IPS-18a (cell line): ENCODE results near the gene IVD.

Experiments used
- H3K27ac ChIP-seq: one replicate; pipeline ENCODE4 v1.5.1; 2013; ENCODE audit warnings: low read length
- H3K27me3 ChIP-seq: one replicate; pipeline ENCODE4 v1.6.1; 2013; ENCODE audit warnings: mild to moderate bottlenecking, low read length; ENCODE audit not compliant: control insufficient read depth, insufficient read depth
- H3K36me3 ChIP-seq: one replicate; pipeline ENCODE4 v1.6.1; 2013; ENCODE audit warnings: low read depth, low read length; ENCODE audit not compliant: control insufficient read depth
- H3K4me1 ChIP-seq: one replicate; pipeline ENCODE4 v1.6.1; 2013; ENCODE audit warnings: low read depth, low read length; ENCODE audit not compliant: control insufficient read depth
- H3K4me3 ChIP-seq: one replicate; pipeline ENCODE4 v1.5.1; 2013; ENCODE audit warnings: low read length
- H3K9ac ChIP-seq: one replicate; pipeline ENCODE4 v1.6.1; 2013; ENCODE audit warnings: mild to moderate bottlenecking, low read length, moderate library complexity
- H3K9me3 ChIP-seq: one replicate; pipeline ENCODE4 v1.6.1; 2013; ENCODE audit warnings: low read depth, low read length; ENCODE audit not compliant: control insufficient read depth

IVD gene

GRCh38 chr15:40420793-40421192, 15.2 kb downstream of the IVD start:
- no peaks in the 10 kb centered on the region for H3K9me3 ChIP-seq
- peaks cover 6% of the 10 kb centered on the region for H3K4me1 ChIP-seq
- H3K4me3 ChIP-seq: no peak overlapping the region
- H3K27ac ChIP-seq: no peak overlapping the region
- no peak overlapping the region for H3K9ac ChIP-seq
- peaks cover 19% of the 10 kb centered on the region for H3K36me3 ChIP-seq
- peaks cover 8% of the 10 kb centered on the region for H3K27me3 ChIP-seq

- Histone ChIP-seq H3K9ac (no peak overlapping the region), H3K4me3 (no peak overlapping the region), H3K4me1 (peaks cover 6% of the 10 kb centered on the region), H3K27me3 (peaks cover 8% of the 10 kb centered on the region), H3K27ac (no peak overlapping the region), H3K9me3 (no peaks in the 10 kb centered on the region), H3K36me3 (peaks cover 12% of the 10 kb centered on the region)
Observed at GRCh38 chr15:40421246-40422157, 15.9 kb downstream of the IVD start.

DNA sequence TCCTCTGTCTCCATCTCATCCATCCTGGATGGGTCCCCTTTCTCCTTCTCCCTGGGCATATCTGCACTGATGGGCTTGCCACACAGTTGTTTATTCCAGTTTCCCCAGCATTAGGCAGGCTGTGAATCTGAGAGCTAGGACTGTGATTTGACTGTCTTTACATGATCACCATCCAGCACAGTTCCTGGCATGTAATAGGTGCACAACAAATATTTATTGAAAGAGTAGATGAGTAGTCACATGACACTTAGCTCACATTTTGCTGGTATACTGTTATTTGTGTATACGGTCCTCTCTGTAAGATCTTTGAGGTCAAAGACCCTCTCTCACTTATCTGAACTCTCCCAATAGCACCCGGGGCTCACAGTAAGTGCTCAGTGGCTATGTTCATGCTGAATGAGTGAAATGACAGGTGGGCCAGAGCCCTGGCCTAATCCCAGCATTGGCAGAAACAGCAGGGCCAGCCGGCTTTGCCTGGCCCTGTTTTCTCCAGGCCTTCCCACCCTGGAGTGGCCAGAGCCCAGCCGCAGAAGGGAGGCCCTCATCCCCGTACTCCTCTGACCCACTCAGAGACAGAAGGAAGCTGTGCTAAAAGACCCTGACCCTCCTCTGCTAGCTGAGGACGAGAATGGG, 19.0 kb downstream of the IVD start:
- Histone ChIP-seq H3K9ac (no peak overlapping the region), H3K9me3 (no peaks in the 10 kb centered on the region), H3K36me3 (no peaks in the 10 kb centered on the region), H3K27me3 (peaks cover 8% of the 10 kb centered on the region), H3K27ac (no peak overlapping the region), H3K4me1 (peaks cover 13% of the 10 kb centered on the region), H3K4me3 (no peak overlapping the region)

DNA sequence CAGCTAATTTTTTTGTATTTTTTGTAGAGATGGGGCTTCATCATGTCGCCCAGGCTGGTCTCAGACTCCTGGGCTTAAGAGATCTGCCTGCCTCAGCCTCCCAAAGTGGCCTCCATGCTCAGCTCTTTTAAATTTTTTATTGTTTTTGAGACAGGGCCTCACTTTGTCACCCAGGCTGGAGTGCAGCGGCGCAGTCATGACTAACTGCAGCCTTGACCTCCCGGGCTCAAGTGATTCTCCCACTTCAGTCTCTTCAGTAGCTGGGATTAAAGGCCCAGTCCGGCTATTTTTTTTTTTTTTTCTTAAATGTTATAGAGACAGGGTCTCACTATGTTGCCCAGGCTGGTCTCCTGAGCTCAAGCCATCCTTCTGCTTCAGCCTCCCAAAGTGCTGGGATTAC, 20.1 kb downstream of the IVD start:
- H3K27me3 ChIP-seq: peaks cover 8% of the 10 kb centered on the region
- peaks cover 19% of the 10 kb centered on the region for H3K4me1 ChIP-seq
- no peaks in the 10 kb centered on the region for H3K36me3 ChIP-seq
- H3K4me3 ChIP-seq: no peak overlapping the region
- no peak overlapping the region for H3K9ac ChIP-seq
- H3K27ac ChIP-seq: no peak overlapping the region
- no peaks in the 10 kb centered on the region for H3K9me3 ChIP-seq

GRCh38 chr15:40427188-40427587, 21.6 kb downstream of the IVD start:
- H3K36me3 ChIP-seq: no peaks in the 10 kb centered on the region
- H3K27me3 ChIP-seq: no peaks in the 10 kb centered on the region
- H3K4me3 ChIP-seq: no peak overlapping the region
- peaks cover 13% of the 10 kb centered on the region for H3K4me1 ChIP-seq
- H3K27ac ChIP-seq: no peak overlapping the region
- no peaks in the 10 kb centered on the region for H3K9me3 ChIP-seq
- no peak overlapping the region for H3K9ac ChIP-seq

- Histone ChIP-seq H3K4me3 (no peak overlapping the region), H3K27ac (no peak overlapping the region), H3K27me3 (peaks cover 9% of the 10 kb centered on the region), H3K36me3 (no peaks in the 10 kb centered on the region), H3K9ac (no peak overlapping the region), H3K4me1 (peaks cover 13% of the 10 kb centered on the region), H3K9me3 (no peaks in the 10 kb centered on the region)
Observed at GRCh38 chr15:40428185-40428584, 22.6 kb downstream of the IVD start.

DNA sequence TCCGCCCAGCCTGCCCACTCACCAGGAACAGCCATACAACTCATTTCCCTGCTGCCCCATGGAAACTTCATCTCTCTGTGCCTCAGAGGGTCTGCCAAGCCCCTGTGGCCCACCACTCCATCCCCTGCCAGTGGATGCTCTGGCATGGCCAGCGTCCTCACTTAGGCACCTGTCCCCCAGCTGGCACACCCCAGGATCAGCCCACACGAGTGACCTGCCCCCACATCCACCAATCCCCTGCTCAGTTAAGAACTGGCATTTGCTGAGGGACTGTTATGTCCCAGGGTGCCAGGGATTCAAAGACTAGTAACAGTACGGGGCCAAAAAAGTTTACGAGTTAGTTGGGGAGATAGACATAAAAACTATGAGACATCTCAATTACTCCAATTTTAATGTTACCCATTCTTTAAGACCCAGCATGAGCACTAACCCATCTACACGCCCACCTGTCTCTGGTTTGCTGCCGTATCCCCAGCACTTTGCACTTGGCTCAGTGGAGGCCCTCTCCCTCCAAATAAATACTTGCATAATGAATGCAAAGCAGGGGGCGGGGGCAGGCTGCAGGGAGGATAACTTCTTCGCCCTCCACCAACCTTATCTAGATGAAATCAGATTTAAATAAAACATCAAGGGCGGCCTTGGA, 23.6 kb downstream of the IVD start:
- H3K9ac ChIP-seq: no peak overlapping the region
- H3K36me3 ChIP-seq: no peaks in the 10 kb centered on the region
- H3K4me1 ChIP-seq: peaks cover 13% of the 10 kb centered on the region
- H3K9me3 ChIP-seq: no peaks in the 10 kb centered on the region
- H3K27ac ChIP-seq: no peak overlapping the region
- peaks cover 19% of the 10 kb centered on the region for H3K27me3 ChIP-seq
- no peak overlapping the region for H3K4me3 ChIP-seq

- H3K27me3 ChIP-seq: peaks cover 31% of the 10 kb centered on the region
- no peak overlapping the region for H3K9ac ChIP-seq
- H3K4me1 ChIP-seq: peaks cover 18% of the 10 kb centered on the region
- no peak overlapping the region for H3K27ac ChIP-seq
- no peaks in the 10 kb centered on the region for H3K9me3 ChIP-seq
- no peaks in the 10 kb centered on the region for H3K36me3 ChIP-seq
- H3K4me3 ChIP-seq: no peak overlapping the region
Observed at GRCh38 chr15:40430271-40430805, 24.7 kb downstream of the IVD start.

GRCh38 chr15:40435023-40435709, 29.6 kb downstream of the IVD start:
- H3K27me3 ChIP-seq: peaks cover 59% of the 10 kb centered on the region
- H3K9ac ChIP-seq: no peak overlapping the region
- no peaks in the 10 kb centered on the region for H3K9me3 ChIP-seq
- no peaks in the 10 kb centered on the region for H3K36me3 ChIP-seq
- peak overlapping the region; percentile 87 for H3K4me3 ChIP-seq
- no peak overlapping the region for H3K27ac ChIP-seq
- H3K4me1 ChIP-seq: peaks cover 27% of the 10 kb centered on the region

DNA sequence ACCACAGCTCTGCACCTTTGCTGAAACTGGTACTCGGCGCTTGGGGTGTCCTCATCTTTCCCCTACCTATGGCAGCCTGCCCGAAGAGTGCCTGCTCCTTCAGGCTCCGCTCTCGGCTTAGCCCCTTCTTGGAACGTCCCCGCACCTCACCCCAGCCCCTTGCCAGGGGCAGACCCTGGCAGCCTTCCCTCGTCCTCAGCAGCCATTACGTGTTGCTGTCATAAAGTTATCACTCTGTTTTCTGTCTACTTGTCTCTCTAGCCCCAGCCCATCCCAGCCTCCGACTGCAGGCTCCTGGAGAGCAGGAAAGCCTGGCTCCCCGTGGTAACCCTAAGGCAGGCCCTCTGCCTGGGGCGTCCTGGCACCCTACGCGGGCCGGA, 30.1 kb downstream of the IVD start:
- Histone ChIP-seq H3K9ac (peak overlapping the region; percentile 30), H3K4me1 (peaks cover 27% of the 10 kb centered on the region), H3K36me3 (no peaks in the 10 kb centered on the region), H3K27ac (no peak overlapping the region), H3K4me3 (peak overlapping the region; percentile 87), H3K27me3 (peaks cover 59% of the 10 kb centered on the region), H3K9me3 (no peaks in the 10 kb centered on the region)
